ENCODE measurements around the gene SPO11. TPM values are rescaled to one million over a fixed set of nuclear protein-coding genes. Genes with fewer than 3 reads are reported as not detected.
A peak's percentile ranks its signal among the peaks of the same experiment; 100 is the strongest.

SPO11 gene
- total RNA-seq (not detected), total RNA-seq (0 to 0.08 (median 0) reads per million in 29 experiments)
- not detected for total RNA-seq (2013)

DNA sequence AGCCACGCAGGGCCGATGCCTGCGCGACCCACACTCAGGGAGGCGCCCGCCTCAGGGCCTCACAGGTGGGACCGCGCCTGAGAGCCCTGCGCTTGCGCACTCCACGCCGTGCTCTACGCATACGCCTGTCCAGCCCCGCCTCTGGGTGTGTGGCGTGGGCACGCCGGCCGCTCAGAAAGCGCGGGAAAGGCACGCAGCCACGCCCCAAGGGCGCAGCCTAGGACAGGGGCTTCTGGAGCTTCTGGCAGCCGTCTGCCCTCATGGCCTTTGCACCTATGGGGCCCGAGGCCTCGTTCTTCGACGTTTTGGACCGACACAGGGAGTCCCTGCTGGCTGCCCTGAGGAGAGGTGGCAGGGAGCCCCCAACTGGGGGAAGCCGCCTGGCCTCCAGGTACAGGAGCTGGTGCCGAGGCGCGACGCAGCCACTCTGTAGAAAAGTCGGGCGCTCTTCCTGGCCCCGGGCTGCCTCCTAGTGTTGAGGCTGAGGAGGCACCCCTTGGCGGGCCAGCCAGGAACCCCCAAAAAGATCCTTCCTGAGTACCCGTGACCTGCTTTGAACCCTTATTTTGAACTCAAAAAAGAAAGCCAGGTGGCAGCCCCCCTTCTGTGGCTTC, at the start of gene SPO11:
Gene SPO11 (plus strand): TSS at position 196 of the 614 bp plus-strand sequence. CDS start 65 bp downstream, at position 261.
- 60% methylated on average over 39 of the region's 40 CpGs for WGBS (ENCODE audit: insufficient coverage)
- no peak for DNase-seq
- no peak within 1 kb of the TSS for H3K27ac ChIP-seq (ENCODE audit: low read length)
- Mint-ChIP-seq H3K27ac (no peak within 1 kb of the TSS), H3K36me3 (no peaks in the 10 kb centered on the region), H3K4me3 (no peak within 1 kb of the TSS), H3K4me1 (no peaks in the 10 kb centered on the region), H3K9me3 (peaks cover 0 to 5% (median 2%) of the 10 kb centered on the region in 3 donors), H3K27me3 (peaks cover 27 to 45% of the 10 kb centered on the region in 2 donors)
- H3K27me3 ChIP-seq (replicated peaks in 1 of 2; ENCODE audit: control insufficient read depth in 2 of 2, extremely low read depth in 1 of 2, insufficient read depth in 2 of 2, low read length in 1 of 2) = peaks cover 17 to 21% of the 10 kb centered on the region in 2 experiments
- ChIA-PET POLR2A (interaction anchor here in 1 of 2 donors (0.6 kb wide), 2 partner anchors 27 to 799 kb away, joined by 3 to 9 read pairs; no protein-coding TSS in a partner anchor), CTCF (no interaction called here)
- H3K4me1 ChIP-seq (ENCODE audit: control insufficient read depth in 1 of 2, extremely low read depth in 1 of 2, insufficient read depth in 2 of 2, low read length in 2 of 2) = no peaks in the 10 kb centered on the region
- no peak for ATAC-seq (replicated peaks in 1 of 4)
- H3K9me3 ChIP-seq = peaks cover 2% of the 10 kb centered on the region
- H3K4me3 ChIP-seq (ENCODE audit: control insufficient read depth in 1 of 2, extremely low read depth in 1 of 2, low read length in 1 of 2) = no peak within 1 kb of the TSS
- H3K36me3 ChIP-seq (ENCODE audit: control insufficient read depth in 2 of 2, extremely low read depth in 1 of 2, insufficient read depth in 1 of 2, low read length in 1 of 2) = no peaks in the 10 kb centered on the region

DNA sequence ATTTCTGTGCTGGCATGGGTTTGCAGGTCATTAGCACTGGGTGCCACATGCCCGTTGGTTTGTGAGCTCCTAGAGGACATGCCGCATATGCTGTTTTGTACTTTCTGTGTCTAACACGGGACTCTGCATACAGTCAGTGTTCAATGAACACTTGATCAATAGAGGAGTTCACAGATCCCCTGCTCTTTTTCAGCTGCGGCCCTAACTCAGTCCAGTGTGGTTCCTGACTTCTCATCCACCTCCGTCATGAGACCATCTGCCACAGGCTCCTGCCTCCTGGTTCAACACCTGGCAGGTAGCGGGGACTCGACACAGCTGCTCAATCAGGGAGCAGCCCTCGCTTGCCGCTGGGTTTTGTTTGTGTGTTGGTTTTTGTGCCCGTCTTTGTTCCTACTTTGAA, 49.4 kb upstream of the SPO11 start:
- ATAC-seq (replicated peaks in 1 of 4) (no peak), DNase-seq (no peak)
- H3K9me3 ChIP-seq = no peaks in the 10 kb centered on the region
- H3K4me1 Mint-ChIP-seq = no peaks in the 10 kb centered on the region
- ChIA-PET POLR2A (no interaction called here), CTCF (no interaction called here)
- no peak overlapping the region for H3K27ac Mint-ChIP-seq
- WGBS (ENCODE audit: insufficient coverage) = 81% methylated on average over 4 of the region's 10 CpGs
- peaks cover 41 to 55% of the 10 kb centered on the region in 2 donors for H3K27me3 Mint-ChIP-seq
- H3K36me3 ChIP-seq (ENCODE audit: control insufficient read depth in 2 of 2, extremely low read depth in 1 of 2, insufficient read depth in 1 of 2, low read length in 1 of 2) = no peaks in the 10 kb centered on the region
- H3K36me3 Mint-ChIP-seq = no peaks in the 10 kb centered on the region
- no peak overlapping the region for H3K27ac ChIP-seq (ENCODE audit: low read length)
- H3K9me3 Mint-ChIP-seq = no peaks in the 10 kb centered on the region
- no peak overlapping the region for H3K4me3 Mint-ChIP-seq
- H3K4me3 ChIP-seq (ENCODE audit: control insufficient read depth in 1 of 2, extremely low read depth in 1 of 2, low read length in 1 of 2) = no peak overlapping the region
- peaks cover 2 to 26% of the 10 kb centered on the region in 2 experiments for H3K27me3 ChIP-seq (replicated peaks in 1 of 2; ENCODE audit: control insufficient read depth in 2 of 2, extremely low read depth in 1 of 2, insufficient read depth in 2 of 2, low read length in 1 of 2)
- H3K4me1 ChIP-seq (ENCODE audit: control insufficient read depth in 1 of 2, extremely low read depth in 1 of 2, insufficient read depth in 2 of 2, low read length in 2 of 2) = no peaks in the 10 kb centered on the region

DNA sequence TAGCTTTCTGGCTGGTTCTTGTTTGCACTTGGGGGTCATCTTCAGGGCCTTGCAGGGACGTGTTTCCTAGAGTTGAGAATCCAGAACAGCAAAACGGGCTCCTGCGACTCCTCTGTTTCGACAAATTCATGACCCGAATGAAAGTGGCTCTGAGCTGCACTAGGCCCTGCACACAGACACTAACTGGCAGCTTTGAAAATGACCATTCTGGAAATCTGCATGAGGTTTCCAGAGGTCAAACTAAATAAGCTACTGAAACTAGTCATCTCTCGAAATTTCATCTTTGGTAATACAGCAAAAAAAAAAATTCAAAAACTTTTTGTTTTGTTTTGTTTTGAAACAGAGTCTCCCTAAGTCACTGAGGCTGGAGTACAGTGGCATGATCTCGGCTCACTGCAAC, 47.7 kb upstream of the SPO11 start:
- no peak overlapping the region for H3K27ac ChIP-seq (ENCODE audit: low read length)
- POLR2A ChIA-PET = no interaction called here
- no peaks in the 10 kb centered on the region for H3K36me3 Mint-ChIP-seq
- CTCF ChIA-PET = no interaction called here
- ATAC-seq (replicated peaks in 1 of 4) (no peak), DNase-seq (no peak)
- H3K4me3 ChIP-seq (ENCODE audit: control insufficient read depth in 1 of 2, extremely low read depth in 1 of 2, low read length in 1 of 2) = no peak overlapping the region
- H3K4me1 ChIP-seq (ENCODE audit: control insufficient read depth in 1 of 2, extremely low read depth in 1 of 2, insufficient read depth in 2 of 2, low read length in 2 of 2) = no peaks in the 10 kb centered on the region
- H3K27me3 ChIP-seq (replicated peaks in 1 of 2; ENCODE audit: control insufficient read depth in 2 of 2, extremely low read depth in 1 of 2, insufficient read depth in 2 of 2, low read length in 1 of 2) = peaks cover 4 to 34% of the 10 kb centered on the region in 2 experiments
- no peak overlapping the region for H3K27ac Mint-ChIP-seq
- H3K4me1 Mint-ChIP-seq = no peaks in the 10 kb centered on the region
- no peaks in the 10 kb centered on the region for H3K9me3 Mint-ChIP-seq
- no peaks in the 10 kb centered on the region for H3K36me3 ChIP-seq (ENCODE audit: control insufficient read depth in 2 of 2, extremely low read depth in 1 of 2, insufficient read depth in 1 of 2, low read length in 1 of 2)
- H3K9me3 ChIP-seq = no peaks in the 10 kb centered on the region
- peaks cover 37 to 52% of the 10 kb centered on the region in 2 donors for H3K27me3 Mint-ChIP-seq
- 75% methylated on average over 6 of the region's 7 CpGs for WGBS (ENCODE audit: insufficient coverage)
- no peak overlapping the region for H3K4me3 Mint-ChIP-seq

DNA sequence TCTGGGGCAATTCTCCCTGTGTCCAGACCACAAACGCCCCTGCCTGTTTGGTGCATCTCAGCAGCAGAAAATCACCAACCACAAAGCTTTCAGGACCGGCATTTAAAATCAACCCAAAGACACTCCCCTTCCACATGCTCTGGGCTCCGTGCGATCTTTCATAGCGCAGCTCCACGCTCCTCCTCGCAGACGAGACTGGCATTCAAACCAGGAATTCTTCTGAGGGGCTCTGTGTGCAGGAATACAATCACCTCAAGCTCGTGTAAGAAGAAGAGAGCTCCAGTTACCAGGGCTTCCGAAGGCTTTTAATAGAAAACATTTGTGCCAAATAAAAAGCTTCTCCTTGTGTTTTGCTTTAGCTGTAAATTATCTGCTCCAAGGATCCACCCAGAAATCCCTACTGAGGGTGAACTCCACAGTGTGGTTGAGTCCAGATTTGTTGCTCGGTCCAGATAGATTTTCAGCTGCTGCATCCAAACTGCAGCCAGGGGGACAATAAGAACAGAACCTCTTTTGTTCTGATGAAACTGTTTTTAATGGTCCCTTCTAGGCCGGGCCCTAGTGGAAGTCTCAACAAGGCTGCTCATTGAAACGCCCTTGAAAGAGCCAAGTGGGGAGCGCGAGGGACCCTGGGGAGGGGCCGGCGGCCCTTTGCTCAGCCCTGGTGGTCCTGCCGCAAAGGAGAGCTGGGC, 46.8 kb upstream of the SPO11 start:
- Histone ChIP-seq H3K27ac (ENCODE audit: low read length) (no peak overlapping the region), H3K36me3 (ENCODE audit: control insufficient read depth in 2 of 2, extremely low read depth in 1 of 2, insufficient read depth in 1 of 2, low read length in 1 of 2) (no peaks in the 10 kb centered on the region), H3K27me3 (replicated peaks in 1 of 2; ENCODE audit: control insufficient read depth in 2 of 2, extremely low read depth in 1 of 2, insufficient read depth in 2 of 2, low read length in 1 of 2) (peaks cover 4 to 35% of the 10 kb centered on the region in 2 experiments), H3K4me3 (ENCODE audit: control insufficient read depth in 1 of 2, extremely low read depth in 1 of 2, low read length in 1 of 2) (no peak overlapping the region), H3K9me3 (no peaks in the 10 kb centered on the region), H3K4me1 (ENCODE audit: control insufficient read depth in 1 of 2, extremely low read depth in 1 of 2, insufficient read depth in 2 of 2, low read length in 2 of 2) (no peaks in the 10 kb centered on the region)
- POLR2A ChIA-PET = no interaction called here
- no peaks in the 10 kb centered on the region for H3K9me3 Mint-ChIP-seq
- ATAC-seq (replicated peaks in 1 of 4) (no peak), DNase-seq (no peak)
- no peak overlapping the region for H3K27ac Mint-ChIP-seq
- CTCF ChIA-PET = no interaction called here
- H3K4me3 Mint-ChIP-seq = no peak overlapping the region
- H3K27me3 Mint-ChIP-seq = peaks cover 39 to 54% of the 10 kb centered on the region in 2 donors
- WGBS (ENCODE audit: insufficient coverage) = 56% methylated on average over 14 of the region's 18 CpGs
- H3K36me3 Mint-ChIP-seq = no peaks in the 10 kb centered on the region
- no peaks in the 10 kb centered on the region for H3K4me1 Mint-ChIP-seq

GRCh38 chr20:57283860-57284259, 45.7 kb upstream of the SPO11 start:
- CTCF ChIA-PET = no interaction called here
- H3K4me1 ChIP-seq (ENCODE audit: control insufficient read depth in 1 of 2, extremely low read depth in 1 of 2, insufficient read depth in 2 of 2, low read length in 2 of 2) = no peaks in the 10 kb centered on the region
- peaks cover 4 to 46% of the 10 kb centered on the region in 2 experiments for H3K27me3 ChIP-seq (replicated peaks in 1 of 2; ENCODE audit: control insufficient read depth in 2 of 2, extremely low read depth in 1 of 2, insufficient read depth in 2 of 2, low read length in 1 of 2)
- Mint-ChIP-seq H3K27ac (no peak overlapping the region), H3K4me1 (no peaks in the 10 kb centered on the region), H3K4me3 (no peak overlapping the region), H3K36me3 (no peaks in the 10 kb centered on the region), H3K9me3 (no peaks in the 10 kb centered on the region), H3K27me3 (peaks cover 44 to 64% of the 10 kb centered on the region in 2 donors)
- H3K36me3 ChIP-seq (ENCODE audit: control insufficient read depth in 2 of 2, extremely low read depth in 1 of 2, insufficient read depth in 1 of 2, low read length in 1 of 2) = no peaks in the 10 kb centered on the region
- POLR2A ChIA-PET = no interaction called here
- no peaks in the 10 kb centered on the region for H3K9me3 ChIP-seq
- DNase-seq (no peak), ATAC-seq (replicated peaks in 1 of 4) (no peak)
- WGBS (ENCODE audit: insufficient coverage) = 62% methylated on average over 3 of the region's 7 CpGs
- H3K4me3 ChIP-seq (ENCODE audit: control insufficient read depth in 1 of 2, extremely low read depth in 1 of 2, low read length in 1 of 2) = no peak overlapping the region
- no peak overlapping the region for H3K27ac ChIP-seq (ENCODE audit: low read length)

- peaks cover 52 to 76% of the 10 kb centered on the region in 2 donors for H3K27me3 Mint-ChIP-seq
- Histone ChIP-seq H3K36me3 (ENCODE audit: control insufficient read depth in 2 of 2, extremely low read depth in 1 of 2, insufficient read depth in 1 of 2, low read length in 1 of 2) (no peaks in the 10 kb centered on the region), H3K27ac (ENCODE audit: low read length) (no peak overlapping the region), H3K4me3 (ENCODE audit: control insufficient read depth in 1 of 2, extremely low read depth in 1 of 2, low read length in 1 of 2) (no peak overlapping the region), H3K9me3 (no peaks in the 10 kb centered on the region), H3K4me1 (ENCODE audit: control insufficient read depth in 1 of 2, extremely low read depth in 1 of 2, insufficient read depth in 2 of 2, low read length in 2 of 2) (no peaks in the 10 kb centered on the region), H3K27me3 (replicated peaks in 1 of 2; ENCODE audit: control insufficient read depth in 2 of 2, extremely low read depth in 1 of 2, insufficient read depth in 2 of 2, low read length in 1 of 2) (peaks cover 3 to 55% of the 10 kb centered on the region in 2 experiments)
- ATAC-seq (replicated peaks in 1 of 4) (no peak), DNase-seq (no peak)
- H3K27ac Mint-ChIP-seq = peak overlapping the region in 1 of 2 donors; percentile 48
- H3K9me3 Mint-ChIP-seq = no peaks in the 10 kb centered on the region
- 84% methylated on average over 6 of the region's 14 CpGs for WGBS (ENCODE audit: insufficient coverage)
- H3K4me1 Mint-ChIP-seq = no peaks in the 10 kb centered on the region
- no peaks in the 10 kb centered on the region for H3K36me3 Mint-ChIP-seq
- CTCF ChIA-PET = no interaction called here
- POLR2A ChIA-PET = no interaction called here
- no peak overlapping the region for H3K4me3 Mint-ChIP-seq
These were observed 42.4 kb upstream of the SPO11 start for GRCh38 chr20:57287007-57287880.
